ENCODE data around the gene MGAT4A.
"Not testable (repeated sequence)": the region's sequence is repeated elsewhere in the genome, so short reads cannot be mapped to it uniquely, and the experiment has no call there.

MGAT4A gene

DNA sequence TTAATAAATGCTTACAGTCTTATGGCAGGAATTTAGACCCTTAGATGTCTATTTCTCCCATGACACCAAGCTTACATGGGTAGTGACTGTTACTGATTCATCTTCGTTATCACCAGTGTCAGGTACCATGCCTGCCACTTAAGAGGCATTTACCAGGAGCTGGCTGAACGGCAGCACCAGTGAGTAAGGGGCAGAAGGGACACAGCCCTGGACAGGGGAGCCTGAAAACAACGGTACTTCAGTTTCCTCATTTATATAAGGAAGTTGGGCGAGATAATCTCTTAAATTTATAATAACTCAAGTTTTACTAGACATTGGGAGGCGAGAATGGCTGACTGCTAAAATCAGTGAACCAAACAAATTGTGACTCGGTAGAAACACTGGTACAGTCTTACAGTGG is 123.8 kb downstream of the MGAT4A start:
- DNase-seq (ENCODE audit: low spot score): no peak

DNA sequence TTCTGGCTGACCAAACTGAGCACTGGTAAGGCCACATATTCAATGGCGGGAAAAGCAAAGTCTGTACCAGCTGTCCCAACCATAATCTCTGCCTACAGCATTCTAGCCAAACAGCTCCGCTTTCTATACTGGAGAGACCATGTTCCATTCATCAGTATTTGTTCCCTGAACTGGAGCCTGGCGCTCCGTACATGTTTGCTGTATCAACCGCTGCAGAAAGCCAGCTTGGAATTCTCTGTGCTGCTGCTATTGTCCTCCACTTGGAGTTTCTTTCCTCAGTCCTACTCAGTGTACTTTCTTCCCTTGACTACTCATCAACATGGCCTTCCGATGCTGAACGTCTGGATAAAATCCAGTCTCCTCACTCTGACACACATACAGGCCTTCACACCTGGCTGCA is 124.5 kb downstream of the MGAT4A start:
- DNase-seq (ENCODE audit: low spot score): no peak

GRCh38 chr2:98605076-98605475 is 125.9 kb downstream of the MGAT4A start:
- DNase-seq (ENCODE audit: low spot score): no peak

- no peak for DNase-seq (ENCODE audit: low spot score)
Observed at GRCh38 chr2:98604547-98604946, 126.4 kb downstream of the MGAT4A start.

GRCh38 chr2:98601532-98602132 is 129.3 kb downstream of the MGAT4A start:
- DNase-seq (ENCODE audit: low spot score): no peak

- no peak for DNase-seq (ENCODE audit: low spot score)
Observed at GRCh38 chr2:98598781-98599428, 132.0 kb downstream of the MGAT4A start.

DNA sequence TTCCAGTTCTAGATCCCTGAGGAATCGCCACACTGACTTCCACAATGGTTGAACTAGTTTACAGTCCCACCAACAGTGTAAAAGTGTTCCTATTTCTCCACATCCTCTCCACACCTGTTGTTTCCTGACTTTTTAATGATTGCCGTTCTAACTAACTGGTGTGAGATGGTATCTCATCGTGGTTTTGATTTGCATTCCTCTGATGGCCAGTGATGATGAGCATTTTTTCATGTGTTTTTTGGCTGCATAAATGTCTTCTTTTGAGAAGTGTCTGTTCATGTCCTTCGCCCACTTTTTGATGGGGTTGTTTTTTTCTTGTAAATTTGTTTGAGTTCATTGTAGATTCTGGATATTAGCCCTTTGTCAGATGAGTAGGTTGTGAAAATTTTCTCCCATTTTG is 136.3 kb downstream of the MGAT4A start:
- not testable (repeated sequence) for DNase-seq (ENCODE audit: low spot score)

DNA sequence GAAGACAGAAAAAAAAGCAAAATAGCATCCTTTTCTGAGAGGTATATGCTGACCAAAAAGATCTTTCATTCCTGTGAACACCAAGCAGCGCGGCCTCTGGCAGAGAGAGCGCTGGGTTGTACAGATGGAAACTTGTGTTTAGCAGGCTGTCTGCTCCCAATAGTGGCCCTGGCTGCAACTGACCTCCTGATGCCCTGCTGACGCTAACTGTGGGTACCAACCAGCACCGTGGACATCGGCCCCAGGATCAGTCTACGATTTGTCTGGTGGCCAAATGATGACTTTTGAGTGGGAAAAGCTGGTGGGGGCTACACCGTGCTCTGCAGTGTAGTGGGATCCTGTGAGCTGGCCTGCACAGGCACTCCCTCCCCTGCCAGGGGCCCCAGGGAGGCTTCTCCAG is 138.4 kb downstream of the MGAT4A start:
- DNase-seq (ENCODE audit: low spot score): no peak

- DNase-seq (ENCODE audit: low spot score): no peak
Observed at GRCh38 chr2:98589489-98589888, 141.4 kb downstream of the MGAT4A start.

DNA sequence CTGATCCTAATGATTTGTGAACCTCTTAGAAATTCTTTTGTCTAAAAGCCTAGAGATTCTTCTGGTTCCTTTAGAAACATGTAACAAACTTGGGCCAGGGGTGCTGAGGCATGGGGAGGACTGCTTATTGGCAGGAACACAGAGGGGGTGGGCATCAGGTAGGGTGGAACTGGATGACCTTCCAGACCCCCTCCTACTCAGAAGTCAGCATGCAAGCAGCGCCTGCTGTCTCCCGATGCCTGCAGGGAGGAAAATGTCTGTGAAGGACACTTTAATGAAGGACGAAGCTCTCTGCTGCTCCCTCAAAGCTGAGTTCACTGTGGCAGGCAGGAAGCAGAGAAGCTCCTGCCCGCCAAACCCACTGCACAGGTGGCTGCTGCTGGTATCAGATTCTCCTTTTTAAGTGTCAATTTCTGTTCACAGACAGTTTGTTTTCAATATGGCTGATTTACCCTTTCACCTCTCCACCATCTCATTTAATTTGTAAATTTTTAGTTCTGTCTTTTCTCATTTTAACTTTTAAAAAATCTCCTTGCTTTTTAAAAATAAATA is 142.0 kb downstream of the MGAT4A start:
- no peak for DNase-seq (ENCODE audit: low spot score)

DNA sequence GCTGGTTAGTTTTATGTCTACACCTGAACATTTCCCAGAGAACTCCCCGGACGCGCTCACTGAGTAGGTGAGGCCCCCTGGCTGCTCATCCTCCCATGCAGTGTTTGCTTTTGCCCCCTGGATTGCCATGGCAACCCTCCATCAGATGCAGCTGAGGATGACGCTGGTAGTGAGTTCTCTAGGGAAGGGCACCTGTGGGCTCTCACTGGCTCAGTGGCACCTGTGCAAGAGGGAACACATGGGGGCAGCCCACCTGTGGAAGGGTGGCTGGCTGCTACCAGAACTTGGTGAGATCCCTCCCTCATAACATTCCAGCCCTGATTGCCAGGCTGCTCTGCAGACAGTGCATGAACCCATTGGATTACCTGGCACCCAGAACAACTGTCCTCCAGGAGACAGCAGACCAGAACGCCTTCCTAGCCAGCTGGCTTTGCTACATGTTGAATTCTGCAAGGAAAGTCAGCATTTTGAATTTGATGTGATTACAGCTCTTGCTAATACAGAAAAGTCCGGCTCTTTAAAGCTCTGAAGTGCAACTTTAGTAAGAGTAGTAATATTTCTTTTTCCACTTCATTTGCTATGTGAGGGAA is 144.3 kb downstream of the MGAT4A start:
- no peak for DNase-seq (ENCODE audit: low spot score)

GRCh38 chr2:98585386-98585785 is 145.5 kb downstream of the MGAT4A start:
- no peak for DNase-seq (ENCODE audit: low spot score)

DNA sequence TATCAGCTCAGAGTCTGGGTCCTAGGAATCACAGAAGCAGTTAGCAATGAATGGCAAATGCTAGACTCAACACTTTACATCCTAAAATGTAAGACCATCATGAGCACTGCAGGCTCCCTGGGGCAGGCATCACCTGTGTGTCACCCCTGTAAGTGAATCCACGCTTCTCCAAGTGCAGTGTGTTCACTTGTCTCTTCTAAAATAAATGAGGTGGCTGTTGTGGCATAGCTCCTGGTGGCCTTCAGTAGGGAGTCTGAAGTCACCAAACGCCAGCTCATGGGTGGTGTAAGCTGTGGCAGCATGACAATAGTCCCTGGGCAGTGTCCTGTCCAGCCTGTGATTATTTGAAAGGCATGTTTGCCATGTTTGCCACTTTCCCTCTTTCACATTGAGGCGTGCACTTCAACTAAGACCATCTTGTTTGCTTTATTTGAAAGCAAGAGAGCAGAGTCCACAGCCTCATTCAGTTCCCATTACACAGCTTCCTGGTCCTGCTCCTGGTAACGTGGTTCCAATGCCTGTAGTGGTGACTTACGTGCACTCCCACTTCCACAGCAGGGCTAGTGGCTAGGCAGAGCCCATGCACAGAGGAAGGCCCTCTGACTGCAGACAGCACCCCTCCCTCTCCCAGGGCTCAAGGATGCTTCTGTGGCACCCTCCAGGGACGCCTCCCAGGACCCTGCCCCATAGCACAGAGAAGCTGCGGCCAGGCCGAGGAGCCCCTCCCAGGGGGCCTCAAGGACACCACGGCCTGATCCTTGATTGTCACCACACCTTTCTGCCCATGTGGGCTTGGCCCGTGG is 146.9 kb downstream of the MGAT4A start:
- DNase-seq (ENCODE audit: low spot score): no peak

DNA sequence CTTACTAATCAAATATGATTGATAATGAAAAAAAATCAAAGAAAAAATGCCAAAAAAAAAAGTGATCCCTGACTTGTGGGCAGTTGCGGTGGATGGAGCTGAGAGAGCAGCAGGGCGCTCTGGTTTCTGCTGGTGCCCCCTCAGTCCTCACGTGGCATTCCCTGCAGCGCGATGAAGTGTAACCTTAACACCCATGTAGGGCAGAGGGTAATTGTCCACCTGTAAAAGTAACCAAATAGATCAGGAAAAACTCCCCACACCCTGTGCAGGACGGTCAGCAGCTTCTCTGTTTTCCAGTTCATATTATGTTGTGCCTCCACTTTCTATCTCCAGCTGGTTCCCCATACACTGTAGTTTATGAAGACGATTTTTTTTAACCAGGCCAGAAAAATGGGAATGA is 147.7 kb downstream of the MGAT4A start:
- no peak for DNase-seq (ENCODE audit: low spot score)

DNA sequence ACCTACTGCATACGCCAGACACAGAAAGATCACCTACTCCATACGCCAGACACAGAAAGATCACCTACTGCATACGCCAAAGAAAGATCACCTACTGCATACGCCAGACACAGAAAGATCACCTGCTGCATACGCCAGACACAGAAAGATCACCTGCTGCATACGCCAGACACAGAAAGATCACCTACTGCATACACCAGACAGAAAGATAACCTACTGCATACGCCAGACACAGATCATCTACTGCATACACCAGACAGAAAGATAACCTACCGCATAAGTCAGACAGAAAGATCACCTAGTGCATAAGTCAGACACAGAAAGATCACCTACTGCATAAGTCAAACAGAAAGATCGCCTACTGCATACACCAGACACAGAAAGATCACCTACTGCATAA is 148.4 kb downstream of the MGAT4A start:
- DNase-seq (ENCODE audit: low spot score): no peak

DNA sequence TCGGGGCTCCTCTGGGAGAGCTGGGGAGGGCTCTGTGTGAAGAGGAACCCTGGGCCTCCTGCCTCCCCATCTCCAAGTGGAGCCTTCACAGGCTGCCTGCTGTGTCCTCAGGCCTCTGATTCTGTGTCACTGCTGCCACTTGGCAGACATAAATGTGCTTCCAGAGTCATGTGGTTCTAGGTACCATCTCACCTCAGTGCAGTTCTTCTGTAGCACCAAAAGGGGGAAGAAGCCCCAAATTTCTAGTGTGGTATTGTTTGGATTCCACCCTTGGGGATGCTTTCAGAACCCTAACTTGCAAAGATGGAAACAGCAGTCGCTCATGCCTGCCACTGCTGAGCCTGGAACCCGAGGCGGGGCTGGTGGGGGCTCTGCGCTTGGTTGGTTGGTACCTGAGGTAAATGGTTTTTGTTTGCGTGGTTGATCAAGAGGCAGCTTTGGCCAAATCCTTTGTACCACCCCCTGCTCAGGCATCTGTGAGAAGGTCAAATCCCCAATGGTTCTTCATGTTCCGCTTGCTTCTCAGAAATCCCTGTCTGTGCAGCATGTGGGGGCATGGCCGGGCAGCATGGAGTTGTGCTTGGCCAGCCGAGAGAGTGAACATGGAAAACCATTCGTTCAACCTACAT is 150.2 kb downstream of the MGAT4A start:
- DNase-seq (ENCODE audit: low spot score): no peak

DNA sequence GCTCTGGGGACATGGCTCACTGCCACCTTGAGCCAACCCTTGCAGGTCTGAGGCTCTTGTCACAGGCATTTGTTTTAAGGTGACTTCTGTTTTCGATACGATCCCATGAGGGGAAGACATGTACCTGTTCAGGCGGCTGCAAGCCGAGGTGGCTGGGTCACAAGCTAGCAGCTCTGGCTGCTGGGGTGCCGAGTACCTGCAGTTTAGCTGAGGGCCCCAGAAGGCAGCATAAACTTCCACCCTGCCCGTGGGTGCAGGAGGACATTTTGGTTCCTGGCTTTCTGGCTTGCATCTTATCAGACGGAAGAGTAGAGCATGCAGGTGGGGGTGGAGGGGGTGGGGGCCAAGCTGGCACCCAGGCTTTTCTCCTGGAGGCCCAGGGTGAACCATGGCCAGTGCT is 151.0 kb downstream of the MGAT4A start:
- DNase-seq (ENCODE audit: low spot score): no peak

GRCh38 chr2:98578231-98578630 is 152.7 kb downstream of the MGAT4A start:
- no peak for DNase-seq (ENCODE audit: low spot score)

DNA sequence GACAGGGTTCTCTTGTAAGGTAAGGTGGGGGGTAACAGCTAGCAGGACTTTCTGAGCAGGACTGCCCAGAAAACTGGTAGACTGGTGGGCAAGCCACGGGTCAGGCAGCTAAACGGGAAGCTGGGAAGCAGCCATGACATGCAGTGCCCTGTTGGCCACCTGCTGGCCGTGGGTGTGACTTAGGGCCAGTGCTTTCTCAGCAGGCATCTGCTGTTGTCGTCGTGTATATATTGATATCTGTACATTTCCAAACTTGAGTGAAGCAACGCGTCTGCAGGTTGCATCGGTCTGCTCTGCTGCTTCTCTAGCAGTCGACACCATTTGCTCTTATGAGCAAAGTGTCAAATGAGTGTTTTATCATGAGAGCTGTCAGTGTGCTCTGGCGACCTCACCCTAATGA is 153.6 kb downstream of the MGAT4A start:
- DNase-seq (ENCODE audit: low spot score): no peak

GRCh38 chr2:98576666-98577312 is 154.1 kb downstream of the MGAT4A start:
- no peak for DNase-seq (ENCODE audit: low spot score)

GRCh38 chr2:98573426-98573825 is 157.5 kb downstream of the MGAT4A start:
- DNase-seq (ENCODE audit: low spot score): no peak

GRCh38 chr2:98572676-98573075 is 158.3 kb downstream of the MGAT4A start:
- no peak for DNase-seq (ENCODE audit: low spot score)

Measured in globus pallidus (tissue), 1 donor.